Breast epithelium (tissue), 4 donors: Measurements from ENCODE around the gene HID1. TPM values are rescaled to one million over a fixed set of nuclear protein-coding genes. Genes with fewer than 3 reads are reported as not detected.

Source experiments
- DNase-seq, 2 donors: peaks; one replicate each; pipeline ENCODE4 v3.0.0-alpha.2; 2019; ENCODE audit warnings: low spot score in 2 of 2
- H3K27ac ChIP-seq, 2 donors: fragments of 200-600 bp; sonication (generic) in 1 of 2; one replicate each; pipeline ENCODE4 v1.5.1; 2016 to 2019; ENCODE audit warnings: mild to moderate bottlenecking in 1 of 2
- H3K27me3 ChIP-seq, 2 donors: fragments of 200-600 bp; sonication (generic) in 1 of 2; one replicate each; pipeline versions ENCODE4 v1.5.1 to v1.6.0; 2017 to 2019; ENCODE audit warnings: control low read depth in 1 of 2, mild to moderate bottlenecking in 1 of 2
- H3K36me3 ChIP-seq: fragments of 200-600 bp; one replicate; pipeline ENCODE4 v1.5.1; 2019
- H3K4me1 ChIP-seq, 2 donors: fragments of 200-600 bp; sonication (generic); one replicate each; pipeline ENCODE4 v1.5.1; 2016 to 2019; ENCODE audit warnings: control low read depth in 1 of 2
- H3K4me3 ChIP-seq, 3 donors: fragments of 200-600 bp; sonication (generic); 1 replicate in 2 of 3; 2 replicates in 1 of 3; pipeline ENCODE4 v1.5.1; 2016 to 2019; ENCODE audit warnings: mild to moderate bottlenecking in 3 of 3, moderate library complexity in 2 of 3
- H3K9me3 ChIP-seq, 2 donors: fragments of 200-600 bp; sonication (generic) in 1 of 2; one replicate each; pipeline ENCODE4 v1.5.1; 2016 to 2019; ENCODE audit warnings: control low read depth in 1 of 2
- POLR2A ChIP-seq: fragments of 450-650 bp; IDR thresholded peaks from one replicate; pipeline ENCODE4 v1.6.1; 2016; ENCODE audit warnings: antibody characterized with exemption, mild to moderate bottlenecking, moderate library complexity
- POLR2AphosphoS5 ChIP-seq, 3 donors: sonication (generic); formaldehyde crosslinking; IDR thresholded peaks; one replicate each; pipeline ENCODE4 v1.6.1; 2017; ENCODE audit warnings: antibody characterized with exemption in 3 of 3
- intact Hi-C: fragments of 100-400 bp; cut with DNase I; formaldehyde crosslinking; loops from one replicate; pipeline ENCODE4 v1.15.1; 2023; ENCODE audit warnings: low total_unique reads
- total RNA-seq, 3 donors: library from RNA; depleted of rRNA; stranded (reverse); fragments of >200 nt; gene quantifications; one replicate each; pipeline ENCODE4 v1.1.0, GENCODE V29; 2016
- TF ChIP-seq, protein P1 (sequence below), 3 donors: fragments of 450-650 bp; IDR thresholded peaks; one replicate each; pipeline ENCODE4 v1.5.1; 2016 to 2017; ENCODE audit warnings: antibody characterized with exemption in 3 of 3, mild to moderate bottlenecking in 3 of 3, moderate library complexity in 3 of 3

The HID1 gene
- total RNA-seq, 3 donors from 2014 or later, result 6.1 to 46.5 (median 37.3) TPM

- intact Hi-C loops, result no loop called here
- no peaks in the 10 kb centered on the region for H3K36me3 ChIP-seq
- no peaks in the 10 kb centered on the region for H3K4me1 ChIP-seq
- no peaks in the 10 kb centered on the region for H3K9me3 ChIP-seq
- H3K27ac ChIP-seq, result no peak overlapping the region
- no peaks in the 10 kb centered on the region for H3K27me3 ChIP-seq
- TF ChIP-seq POLR2A (no peak), POLR2AphosphoS5 (IDR thresholded peaks at IDR 0.05) (no peak)
- TF ChIP-seq, protein P1, sequence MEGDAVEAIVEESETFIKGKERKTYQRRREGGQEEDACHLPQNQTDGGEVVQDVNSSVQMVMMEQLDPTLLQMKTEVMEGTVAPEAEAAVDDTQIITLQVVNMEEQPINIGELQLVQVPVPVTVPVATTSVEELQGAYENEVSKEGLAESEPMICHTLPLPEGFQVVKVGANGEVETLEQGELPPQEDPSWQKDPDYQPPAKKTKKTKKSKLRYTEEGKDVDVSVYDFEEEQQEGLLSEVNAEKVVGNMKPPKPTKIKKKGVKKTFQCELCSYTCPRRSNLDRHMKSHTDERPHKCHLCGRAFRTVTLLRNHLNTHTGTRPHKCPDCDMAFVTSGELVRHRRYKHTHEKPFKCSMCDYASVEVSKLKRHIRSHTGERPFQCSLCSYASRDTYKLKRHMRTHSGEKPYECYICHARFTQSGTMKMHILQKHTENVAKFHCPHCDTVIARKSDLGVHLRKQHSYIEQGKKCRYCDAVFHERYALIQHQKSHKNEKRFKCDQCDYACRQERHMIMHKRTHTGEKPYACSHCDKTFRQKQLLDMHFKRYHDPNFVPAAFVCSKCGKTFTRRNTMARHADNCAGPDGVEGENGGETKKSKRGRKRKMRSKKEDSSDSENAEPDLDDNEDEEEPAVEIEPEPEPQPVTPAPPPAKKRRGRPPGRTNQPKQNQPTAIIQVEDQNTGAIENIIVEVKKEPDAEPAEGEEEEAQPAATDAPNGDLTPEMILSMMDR (IDR thresholded peaks at IDR 0.05), result no peak
- DNase-seq, result no peak
- H3K4me3 ChIP-seq, result no peak overlapping the region
These were observed 22.4 kb downstream of the HID1 start for GRCh38 chr17:74950207-74950606.

GRCh38 chr17:74949455-74950115 lies 23.0 kb downstream of the HID1 start:
- no peak for TF ChIP-seq POLR2AphosphoS5 (IDR thresholded peaks at IDR 0.05)
- TF ChIP-seq, protein P1 (IDR thresholded peaks at IDR 0.05), result no peak
- TF ChIP-seq POLR2A, result no peak
- Histone ChIP-seq H3K27ac (no peak overlapping the region), H3K9me3 (no peaks in the 10 kb centered on the region), H3K4me1 (no peaks in the 10 kb centered on the region), H3K4me3 (no peak overlapping the region), H3K27me3 (no peaks in the 10 kb centered on the region), H3K36me3 (no peaks in the 10 kb centered on the region)
- no peak for DNase-seq
- intact Hi-C loops, result no loop called here

DNA sequence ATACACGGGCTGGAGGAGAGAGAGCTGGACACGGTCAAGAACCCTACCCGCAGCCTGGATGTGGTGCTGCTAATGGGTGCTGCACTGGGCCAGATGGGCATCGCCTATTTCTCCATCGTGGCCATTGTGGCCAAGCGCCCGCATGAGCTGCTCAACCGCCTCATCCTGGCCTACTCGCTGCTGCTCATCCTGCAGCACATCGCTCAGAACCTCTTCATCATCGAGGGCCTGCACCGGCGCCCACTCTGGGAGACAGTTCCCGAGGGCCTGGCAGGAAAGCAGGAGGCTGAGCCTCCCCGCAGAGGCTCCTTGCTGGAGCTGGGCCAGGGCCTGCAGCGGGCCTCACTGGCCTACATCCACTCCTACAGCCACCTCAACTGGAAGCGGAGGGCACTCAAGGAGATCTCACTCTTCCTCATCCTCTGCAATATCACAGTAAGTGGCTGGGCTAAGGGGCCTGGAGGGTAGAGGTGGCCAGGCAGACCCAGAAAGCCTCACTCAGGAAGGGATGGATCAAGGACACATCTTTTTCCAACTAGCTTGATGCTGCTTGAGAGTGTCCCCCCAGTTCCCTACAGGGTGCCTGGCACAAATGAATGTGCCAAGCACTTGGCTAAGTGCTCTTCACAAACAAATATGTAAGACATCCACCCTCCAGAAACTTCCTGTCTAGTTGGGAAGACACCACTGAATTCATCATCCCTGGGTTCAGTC lies 25.4 kb downstream of the HID1 start:
- Histone ChIP-seq H3K4me1 (no peaks in the 10 kb centered on the region), H3K36me3 (no peaks in the 10 kb centered on the region), H3K27me3 (peaks cover 0 to 5% of the 10 kb centered on the region in 2 donors), H3K9me3 (no peaks in the 10 kb centered on the region), H3K4me3 (no peak overlapping the region), H3K27ac (no peak overlapping the region)
- TF ChIP-seq POLR2A, result no peak
- no peak for TF ChIP-seq POLR2AphosphoS5 (IDR thresholded peaks at IDR 0.05)
- TF ChIP-seq, protein P1 (IDR thresholded peaks at IDR 0.05), result no peak
- intact Hi-C loops, result no loop called here
- no peak for DNase-seq

DNA sequence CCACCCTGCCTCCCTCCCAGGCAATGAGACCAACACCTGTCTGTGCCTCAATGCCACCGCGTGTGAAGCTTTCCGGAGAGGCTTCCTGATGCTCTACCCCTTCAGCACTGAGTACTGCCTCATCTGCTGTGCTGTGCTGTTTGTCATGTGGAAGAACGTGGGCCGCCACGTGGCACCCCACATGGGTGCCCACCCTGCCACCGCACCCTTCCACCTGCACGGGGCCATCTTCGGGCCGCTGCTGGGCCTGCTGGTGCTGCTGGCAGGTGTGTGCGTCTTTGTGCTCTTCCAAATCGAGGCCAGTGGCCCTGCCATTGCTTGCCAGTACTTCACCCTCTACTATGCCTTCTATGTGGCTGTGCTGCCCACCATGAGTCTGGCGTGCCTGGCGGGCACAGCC lies 25.9 kb downstream of the HID1 start:
- Histone ChIP-seq H3K9me3 (no peaks in the 10 kb centered on the region), H3K36me3 (no peaks in the 10 kb centered on the region), H3K4me1 (no peaks in the 10 kb centered on the region), H3K27ac (no peak overlapping the region), H3K27me3 (peaks cover 0 to 11% of the 10 kb centered on the region in 2 donors), H3K4me3 (no peak overlapping the region)
- TF ChIP-seq, protein P1 (IDR thresholded peaks at IDR 0.05), result no peak
- intact Hi-C loops, result no loop called here
- DNase-seq, result no peak

DNA sequence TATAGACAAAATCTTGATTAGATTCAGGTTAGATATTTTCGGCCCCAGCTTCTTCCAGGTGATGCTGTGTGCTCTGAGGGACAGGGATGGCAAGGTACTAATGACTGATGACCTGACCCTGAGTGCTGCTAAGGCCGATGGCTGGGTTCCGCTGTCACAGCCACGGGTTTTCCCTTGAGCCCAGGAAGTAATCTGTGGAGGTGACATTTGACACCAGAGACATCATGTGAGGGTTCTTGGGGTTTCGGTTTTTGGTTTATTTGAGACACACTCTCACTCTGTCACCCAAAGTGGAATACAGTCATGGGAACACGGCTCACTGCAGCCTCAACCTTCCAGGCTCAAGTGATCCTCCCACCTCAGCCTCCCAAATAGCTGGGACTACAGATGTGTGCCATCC lies 27.0 kb downstream of the HID1 start:
- no peak for DNase-seq
- Histone ChIP-seq H3K4me1 (no peaks in the 10 kb centered on the region), H3K9me3 (no peaks in the 10 kb centered on the region), H3K4me3 (no peak overlapping the region), H3K36me3 (no peaks in the 10 kb centered on the region), H3K27me3 (peaks cover 0 to 17% of the 10 kb centered on the region in 2 donors), H3K27ac (no peak overlapping the region)
- no peak for TF ChIP-seq POLR2AphosphoS5 (IDR thresholded peaks at IDR 0.05)
- no peak for TF ChIP-seq POLR2A
- TF ChIP-seq, protein P1 (IDR thresholded peaks at IDR 0.05), result no peak
- intact Hi-C loops, result no loop called here
